IMR-90 (cell line): Measurements from ENCODE around the gene SPTSSA. TPM values are rescaled to one million over a fixed set of nuclear protein-coding genes. Genes with fewer than 3 reads are reported as not detected.

Source experiments
- ATAC-seq: fragments of 200-7000 bp; cut with Tn5 transposase; 2 replicates; pipeline ENCODE4 v1.9.1; 2020; ENCODE audit warnings: low read depth, mild to moderate bottlenecking, moderate library complexity
- BruUV-seq: library from RNA; stranded (reverse); fragments of 400-500 nt; replicated peaks from 2 replicates; lab custom pipeline; 2021; lab: Mats Ljungman, UMichigan
- CTCF ChIA-PET: fragments of 300-600 bp; formaldehyde crosslinking; extraction: SDS; loops from one replicate; lab custom pipeline; 2021; ENCODE audit warnings: antibody characterized with exemption; lab: Yijun Ruan, JAX
- POLR2A ChIA-PET: fragments of 300-600 bp; sonication (Branson Sonifier 250); formaldehyde crosslinking; loops from one replicate; lab custom pipeline; 2022; ENCODE audit warnings: antibody characterized with exemption; ENCODE audit not compliant: unreplicated experiment; lab: Charles Lee
- DNase-seq: peaks from one replicate; pipeline ENCODE4 v3.0.0; 2013
- H2AFZ ChIP-seq: replicated peaks from 2 replicates; pipeline ENCODE3; 2013; ENCODE audit warnings: low read length, mild to moderate bottlenecking; ENCODE audit not compliant: poor library complexity
- H2AK5ac ChIP-seq: 2 replicates; pipeline ENCODE4 v1.6.1; 2013; ENCODE audit warnings: low read depth, low read length, inconsistent platforms
- H2AK9ac ChIP-seq: replicated peaks from 2 replicates; pipeline ENCODE3; 2013; ENCODE audit warnings: mild to moderate bottlenecking, low read depth, low read length, moderate library complexity; ENCODE audit not compliant: poor library complexity
- H2BK120ac ChIP-seq: 2 replicates; pipeline ENCODE4 v1.6.1; 2013; ENCODE audit warnings: low read depth, low read length, inconsistent platforms
- H2BK15ac ChIP-seq: 3 replicates; pipeline ENCODE4 v1.6.1; 2013; ENCODE audit warnings: low read depth, low read length, inconsistent platforms
- H2BK20ac ChIP-seq: 2 replicates; pipeline ENCODE4 v1.6.1; 2013; ENCODE audit warnings: low read depth, mild to moderate bottlenecking, inconsistent platforms, low read length, moderate library complexity
- H2BK5ac ChIP-seq: 2 replicates; pipeline ENCODE4 v1.6.1; 2013; ENCODE audit warnings: mild to moderate bottlenecking, low read depth, low read length, inconsistent platforms; ENCODE audit not compliant: poor library complexity, severe bottlenecking
- H3K14ac ChIP-seq: replicated peaks from 2 replicates; pipeline ENCODE4 v1.6.1; 2013; ENCODE audit warnings: low read depth, low read length, inconsistent platforms
- H3K18ac ChIP-seq: 2 replicates; pipeline ENCODE4 v1.6.1; 2013; ENCODE audit warnings: low read depth, low read length, control low read depth
- H3K23ac ChIP-seq: 2 replicates; pipeline ENCODE4 v1.6.1; 2013; ENCODE audit warnings: low read depth, low read length, inconsistent platforms
- H3K27ac ChIP-seq: 2 replicates; pipeline ENCODE4 v1.5.1; 2013; ENCODE audit warnings: mild to moderate bottlenecking, control low read depth, low read length; ENCODE audit not compliant: insufficient read depth
- H3K27me3 ChIP-seq: 2 replicates; pipeline ENCODE4 v1.6.1; 2013; ENCODE audit warnings: low read length; ENCODE audit not compliant: control insufficient read depth, insufficient read depth
- H3K36me3 ChIP-seq: 2 replicates; pipeline ENCODE4 v1.6.1; 2013; ENCODE audit warnings: low read length, mixed read lengths; ENCODE audit not compliant: control insufficient read depth, insufficient read depth
- H3K4ac ChIP-seq: 2 replicates; pipeline ENCODE4 v1.6.1; 2013; ENCODE audit warnings: low read depth, low read length, inconsistent platforms
- H3K4me1 ChIP-seq: 2 replicates; pipeline ENCODE4 v1.6.1; 2013; ENCODE audit warnings: low read length, mixed read lengths; ENCODE audit not compliant: control insufficient read depth, insufficient read depth
- H3K4me2 ChIP-seq: 2 replicates; pipeline ENCODE4 v1.6.1; 2013; ENCODE audit warnings: low read depth, mild to moderate bottlenecking, control low read depth, low read length, moderate library complexity
- H3K4me3 ChIP-seq: 2 replicates; pipeline ENCODE4 v1.5.1; 2013; ENCODE audit warnings: low read depth, mild to moderate bottlenecking, control low read depth, low read length, moderate library complexity; ENCODE audit not compliant: insufficient read depth
- H3K56ac ChIP-seq: 2 replicates; pipeline ENCODE4 v1.6.1; 2013; ENCODE audit warnings: low read length, inconsistent platforms; ENCODE audit not compliant: insufficient read depth; ENCODE audit errors: extremely low read depth
- H3K79me1 ChIP-seq, 2 experiments: 2 replicates each; pipeline ENCODE4 v1.6.1; 2013; ENCODE audit warnings: low read length in 2 of 2, inconsistent platforms in 1 of 2, low read depth in 1 of 2
- H3K9ac ChIP-seq: 2 replicates; pipeline ENCODE4 v1.6.1; 2013; ENCODE audit warnings: low read depth, low read length, control low read depth
- H3K9me1 ChIP-seq: 2 replicates; pipeline ENCODE4 v1.6.1; 2013; ENCODE audit warnings: low read length, inconsistent platforms; ENCODE audit not compliant: insufficient read depth
- H3K9me3 ChIP-seq: 2 replicates; pipeline ENCODE4 v1.6.1; 2013; ENCODE audit warnings: low read length; ENCODE audit not compliant: control insufficient read depth, insufficient read depth
- H4K20me1 ChIP-seq: 2 replicates; pipeline ENCODE4 v1.6.1; 2013; ENCODE audit warnings: low read length, inconsistent platforms; ENCODE audit not compliant: insufficient read depth
- H4K5ac ChIP-seq: 2 replicates; pipeline ENCODE4 v1.6.1; 2013; ENCODE audit warnings: mild to moderate bottlenecking, low read depth, low read length, control low read depth
- H4K8ac ChIP-seq, 2 experiments: 2 replicates each; pipeline ENCODE4 v1.6.1; 2013; ENCODE audit warnings: low read depth in 2 of 2, low read length in 2 of 2, control low read depth in 1 of 2, inconsistent platforms in 1 of 2
- H4K91ac ChIP-seq: 2 replicates; pipeline ENCODE4 v1.6.1; 2013; ENCODE audit warnings: low read depth, low read length, inconsistent platforms; ENCODE audit not compliant: insufficient read depth
- BHLHE40 ChIP-seq: fragments of 150-350 bp; IDR thresholded peaks from 2 replicates; pipeline ENCODE4 v1.6.1; 2016; ENCODE audit warnings: mild to moderate bottlenecking, low read depth, low read length
- CEBPB ChIP-seq: IDR thresholded peaks from 2 replicates; pipeline ENCODE4 v1.6.1; 2012; ENCODE audit warnings: low read depth, low read length, improper control_type of control experiment
- CHD1 ChIP-seq: IDR thresholded peaks from 2 replicates; pipeline ENCODE4 v1.6.1; 2012; ENCODE audit warnings: low read depth, low read length, improper control_type of control experiment
- CTCF ChIP-seq: conservative IDR thresholded peaks from 2 replicates; pipeline ENCODE4 v1.5.1; 2012; ENCODE audit warnings: mild to moderate bottlenecking, low read depth, low read length, improper control_type of control experiment
- ELK1 ChIP-seq: fragments of 150-350 bp; IDR thresholded peaks from 2 replicates; pipeline ENCODE4 v1.6.1; 2016; ENCODE audit warnings: low read depth, mild to moderate bottlenecking, low read length, moderate library complexity, borderline replicate concordance
- FOS ChIP-seq: fragments of 150-350 bp; IDR thresholded peaks from 2 replicates; pipeline ENCODE4 v1.6.1; 2016; ENCODE audit warnings: low read depth, low read length
- MAZ ChIP-seq: IDR thresholded peaks from 2 replicates; pipeline ENCODE4 v1.6.1; 2012; ENCODE audit warnings: low read depth, mild to moderate bottlenecking, low read length, improper control_type of control experiment, moderate library complexity, borderline replicate concordance
- RAD21 ChIP-seq: IDR thresholded peaks from 2 replicates; pipeline ENCODE4 v1.6.1; 2012; ENCODE audit warnings: low read length, improper control_type of control experiment
- RCOR1 ChIP-seq: IDR thresholded peaks from 2 replicates; pipeline ENCODE4 v1.6.1; 2012; ENCODE audit warnings: mild to moderate bottlenecking, low read length, improper control_type of control experiment; ENCODE audit not compliant: insufficient replicate concordance
- RFX5 ChIP-seq: IDR thresholded peaks from 2 replicates; pipeline ENCODE4 v1.8.0; 2012; ENCODE audit warnings: low read depth, mild to moderate bottlenecking, low read length, moderate library complexity
- WGBS, 2 experiments: methylation state at CpG; one replicate each; pipeline versions ENCODE4 v1.1.5 to v1.1.7; 2013; ENCODE audit warnings: missing lambda C conversion rate in 2 of 2; ENCODE audit not compliant: insufficient read length in 1 of 2; ENCODE audit errors: extremely low coverage in 2 of 2; 5-methylcytosine and 5-hydroxymethylcytosine counted together
- dilution Hi-C: fragments of 300-500 bp; cut with HindIII; formaldehyde crosslinking; loops from one replicate; pipeline ENCODE4 v1.14.3; 2018; ENCODE audit warnings: low sequenced_read_pairs; ENCODE audit not compliant: unreplicated experiment
- in situ Hi-C: fragments of 300-500 bp; cut with MboI; formaldehyde crosslinking; loops from 3 replicates; pipeline ENCODE4 v1.14.3; 2019; ENCODE audit warnings: low sequenced_read_pairs, inconsistent platforms, mixed read lengths
- intact Hi-C: fragments of 100-400 bp; cut with micrococcal nuclease; formaldehyde crosslinking; loops from 2 replicates; pipeline ENCODE4 v1.10.0; 2022
- polyA plus RNA-seq, 3 experiments: library from polyadenylated mRNA; depleted of rRNA; stranded (reverse); fragments of >200 nt; gene quantifications; 2 replicates each; pipeline ENCODE4 v1.2.3, GENCODE V29; 2012; ENCODE audit warnings: low replicate concordance in 1 of 3
- total RNA-seq: library from RNA; depleted of rRNA; stranded (reverse); fragments of >200 nt; gene quantifications from 2 replicates; pipeline ENCODE4 v1.2.3, GENCODE V29; 2012

The SPTSSA gene
- total and polyA plus RNA-seq, 2 of the 4 experiments (the other 2 are of a cell fraction): 10.8 to 26.2 TPM

- TF ChIP-seq CHD1: no peak
These were observed 12.1 kb downstream of the SPTSSA start (continued) for GRCh38 chr14:34449819-34450541.

- Histone ChIP-seq H3K9me1 (peaks cover 9% of the 10 kb centered on the region), H4K20me1 (peaks cover 35% of the 10 kb centered on the region), H2BK20ac (no peak overlapping the region), H4K91ac (no peak overlapping the region), H2BK15ac (no peak overlapping the region), H3K56ac (no peak overlapping the region), H3K27ac (no peak overlapping the region), H3K4me3 (no peak overlapping the region), H3K9ac (no peak overlapping the region), H3K23ac (no peak overlapping the region), H3K27me3 (no peaks in the 10 kb centered on the region), H2AK9ac (no peak overlapping the region), H3K14ac (no peak overlapping the region), H3K79me1 (peaks cover 29 to 59% of the 10 kb centered on the region in 2 experiments), H2AK5ac (no peak overlapping the region), H2BK120ac (no peak overlapping the region), H4K8ac (no peak overlapping the region), H4K5ac (no peak overlapping the region), H3K4me2 (no peak overlapping the region), H3K4ac (no peak overlapping the region), H2AFZ (no peak overlapping the region), H3K18ac (no peak overlapping the region), H3K36me3 (peaks cover 3% of the 10 kb centered on the region), H2BK5ac (no peak overlapping the region), H3K4me1 (peaks cover 18% of the 10 kb centered on the region), H3K9me3 (no peaks in the 10 kb centered on the region)
- in situ Hi-C loops: no loop called here
- dilution Hi-C loops: no loop called here
- no TSS peak for BruUV-seq
- DNase-seq: no peak
- ChIA-PET POLR2A (no interaction called here), CTCF (no interaction called here)
- WGBS, 2 experiments: 60% methylated on average over 1 of the region's 4 CpGs; no CpG with 5 or more reads in 1 of the 2 experiments
- no peak for ATAC-seq
- TF ChIP-seq CEBPB (no peak), FOS (no peak), RCOR1 (no peak), CTCF (no peak), BHLHE40 (no peak), RFX5 (no peak), RAD21 (no peak), CHD1 (no peak), ELK1 (no peak), MAZ (no peak)
- intact Hi-C loops: no loop called here
These were observed 22.9 kb downstream of the SPTSSA start for GRCh38 chr14:34439090-34439489.
